GM12801 (cell line): ENCODE data around the gene SLC44A5.

Source experiments
- CTCF ChIP-seq: IDR thresholded peaks from one replicate; pipeline ENCODE4 v1.5.1; 2011; ENCODE audit warnings: control low read depth; ENCODE audit not compliant: insufficient read length; ENCODE audit errors: extremely low read depth

Gene SLC44A5

GRCh38 chr1:75438355-75438754 is 172.6 kb downstream of the SLC44A5 start:
- TF ChIP-seq CTCF = no peak

- TF ChIP-seq CTCF = no peak
These were observed 179.1 kb downstream of the SLC44A5 start for GRCh38 chr1:75431843-75432242.

GRCh38 chr1:75430526-75430925 is 180.4 kb downstream of the SLC44A5 start:
- TF ChIP-seq CTCF = no peak

GRCh38 chr1:75426688-75427087 is 184.2 kb downstream of the SLC44A5 start:
- TF ChIP-seq CTCF = no peak

- no peak for TF ChIP-seq CTCF
These were observed 185.8 kb downstream of the SLC44A5 start for GRCh38 chr1:75425001-75425650.

GRCh38 chr1:75423616-75424015 is 187.3 kb downstream of the SLC44A5 start:
- TF ChIP-seq CTCF = no peak

- TF ChIP-seq CTCF = no peak
These were observed 187.8 kb downstream of the SLC44A5 start for GRCh38 chr1:75423136-75423535.
